VCaP (cell line): Measurements from ENCODE around the gene KLHDC7A.

Experiments used
- H3K27ac ChIP-seq: fragments of 450-650 bp; 2 replicates; pipeline ENCODE4 v1.5.1; 2017
- CTCF ChIP-seq: fragments of 450-650 bp; conservative IDR thresholded peaks from 2 replicates; pipeline ENCODE4 v1.5.1; 2017; ENCODE audit warnings: mild to moderate bottlenecking, moderate library complexity

Gene KLHDC7A

GRCh38 chr1:18495635-18496034 lies 14.9 kb downstream of the KLHDC7A start:
- H3K27ac ChIP-seq = no peak overlapping the region
- no peak for TF ChIP-seq CTCF

GRCh38 chr1:18496056-18496455 lies 15.3 kb downstream of the KLHDC7A start:
- TF ChIP-seq CTCF = no peak
- H3K27ac ChIP-seq = no peak overlapping the region

GRCh38 chr1:18496497-18497235 lies 15.9 kb downstream of the KLHDC7A start:
- TF ChIP-seq CTCF = no peak
- no peak overlapping the region for H3K27ac ChIP-seq

- no peak for TF ChIP-seq CTCF
- no peak overlapping the region for H3K27ac ChIP-seq
Measured at GRCh38 chr1:18501833-18502232, 21.1 kb downstream of the KLHDC7A start.

GRCh38 chr1:18504609-18505008 lies 23.9 kb downstream of the KLHDC7A start:
- no peak overlapping the region for H3K27ac ChIP-seq
- TF ChIP-seq CTCF = no peak

- H3K27ac ChIP-seq = no peak overlapping the region
- no peak for TF ChIP-seq CTCF
Measured at GRCh38 chr1:18505666-18506065, 24.9 kb downstream of the KLHDC7A start.

GRCh38 chr1:18508084-18508483 lies 27.4 kb downstream of the KLHDC7A start:
- TF ChIP-seq CTCF = no peak
- no peak overlapping the region for H3K27ac ChIP-seq
